Measurements from ENCODE around the gene NLGN1.

Gene NLGN1

GRCh38 chr3:173709026-173709425 lies 311.5 kb downstream of the NLGN1 start:
- DNase-seq (ENCODE audit: low read depth): no peak

GRCh38 chr3:173711619-173712018 lies 314.1 kb downstream of the NLGN1 start:
- no peak for DNase-seq (ENCODE audit: low read depth)

- no peak for DNase-seq (ENCODE audit: low read depth)
Measured at GRCh38 chr3:173719585-173719984, 322.0 kb downstream of the NLGN1 start.

- DNase-seq (ENCODE audit: low read depth): no peak
Measured at GRCh38 chr3:173725507-173725906, 328.0 kb downstream of the NLGN1 start.

GRCh38 chr3:173730391-173730790 lies 332.8 kb downstream of the NLGN1 start:
- DNase-seq (ENCODE audit: low read depth): no peak

- DNase-seq (ENCODE audit: low read depth): no peak
Measured at GRCh38 chr3:173732237-173732636, 334.7 kb downstream of the NLGN1 start.

GRCh38 chr3:173733029-173733652 lies 335.6 kb downstream of the NLGN1 start:
- DNase-seq (ENCODE audit: low read depth): no peak

GRCh38 chr3:173734473-173734872 lies 336.9 kb downstream of the NLGN1 start:
- no peak for DNase-seq (ENCODE audit: low read depth)

- DNase-seq (ENCODE audit: low read depth): no peak
Measured at GRCh38 chr3:173734895-173735294, 337.4 kb downstream of the NLGN1 start.

- DNase-seq (ENCODE audit: low read depth): no peak
Measured at GRCh38 chr3:173735841-173736240, 338.3 kb downstream of the NLGN1 start.

- DNase-seq (ENCODE audit: low read depth): no peak
Measured at GRCh38 chr3:173737167-173737808, 339.7 kb downstream of the NLGN1 start.

- no peak for DNase-seq (ENCODE audit: low read depth)
Measured at GRCh38 chr3:173739726-173740125, 342.2 kb downstream of the NLGN1 start.

GRCh38 chr3:173742491-173742890 lies 344.9 kb downstream of the NLGN1 start:
- no peak for DNase-seq (ENCODE audit: low read depth)

- DNase-seq (ENCODE audit: low read depth): no peak
Measured at GRCh38 chr3:173743111-173743510, 345.6 kb downstream of the NLGN1 start.

- no peak for DNase-seq (ENCODE audit: low read depth)
Measured at GRCh38 chr3:173743516-173743915, 346.0 kb downstream of the NLGN1 start.

- DNase-seq (ENCODE audit: low read depth): no peak
Measured at GRCh38 chr3:173744479-173744878, 346.9 kb downstream of the NLGN1 start.

- no peak for DNase-seq (ENCODE audit: low read depth)
Measured at GRCh38 chr3:173744895-173745294, 347.4 kb downstream of the NLGN1 start.

- DNase-seq (ENCODE audit: low read depth): no peak
Measured at GRCh38 chr3:173745952-173746682, 348.6 kb downstream of the NLGN1 start.

- DNase-seq (ENCODE audit: low read depth): no peak
Measured at GRCh38 chr3:173747427-173747826, 349.9 kb downstream of the NLGN1 start.

- no peak for DNase-seq (ENCODE audit: low read depth)
Measured at GRCh38 chr3:173748105-173748504, 350.6 kb downstream of the NLGN1 start.

GRCh38 chr3:173750095-173750494 lies 352.6 kb downstream of the NLGN1 start:
- DNase-seq (ENCODE audit: low read depth): no peak

GRCh38 chr3:173750591-173750990 lies 353.0 kb downstream of the NLGN1 start:
- no peak for DNase-seq (ENCODE audit: low read depth)

GRCh38 chr3:173753593-173753992 lies 356.0 kb downstream of the NLGN1 start:
- DNase-seq (ENCODE audit: low read depth): no peak

All from GM04504 (cell line).